ENCODE measurements around the gene TIMM22.

The TIMM22 gene

GRCh38 chr17:1022278-1023024 lies 25.5 kb downstream of the TIMM22 start:
- DNase-seq, result no peak

DNA sequence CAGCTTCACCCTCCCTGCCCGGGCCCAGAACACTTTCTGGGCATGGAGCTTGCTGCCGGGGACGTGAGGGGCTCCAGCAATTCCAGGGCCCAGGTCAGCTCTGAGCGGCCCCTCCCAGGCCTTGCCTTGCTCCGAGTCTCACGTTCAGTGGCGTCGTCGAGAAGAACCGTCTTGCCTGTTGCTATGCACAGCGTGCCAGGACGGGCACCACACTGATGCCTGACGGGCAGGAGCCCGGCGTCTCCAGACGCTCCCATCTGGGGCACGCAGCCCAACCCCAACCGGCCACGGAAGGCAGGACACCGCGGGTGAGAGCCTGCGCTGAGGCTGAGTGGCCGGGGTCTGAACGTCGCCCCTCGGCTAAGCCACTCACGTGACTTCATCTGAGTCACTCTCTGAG lies 27.1 kb downstream of the TIMM22 start:
- no peak for DNase-seq

DNA sequence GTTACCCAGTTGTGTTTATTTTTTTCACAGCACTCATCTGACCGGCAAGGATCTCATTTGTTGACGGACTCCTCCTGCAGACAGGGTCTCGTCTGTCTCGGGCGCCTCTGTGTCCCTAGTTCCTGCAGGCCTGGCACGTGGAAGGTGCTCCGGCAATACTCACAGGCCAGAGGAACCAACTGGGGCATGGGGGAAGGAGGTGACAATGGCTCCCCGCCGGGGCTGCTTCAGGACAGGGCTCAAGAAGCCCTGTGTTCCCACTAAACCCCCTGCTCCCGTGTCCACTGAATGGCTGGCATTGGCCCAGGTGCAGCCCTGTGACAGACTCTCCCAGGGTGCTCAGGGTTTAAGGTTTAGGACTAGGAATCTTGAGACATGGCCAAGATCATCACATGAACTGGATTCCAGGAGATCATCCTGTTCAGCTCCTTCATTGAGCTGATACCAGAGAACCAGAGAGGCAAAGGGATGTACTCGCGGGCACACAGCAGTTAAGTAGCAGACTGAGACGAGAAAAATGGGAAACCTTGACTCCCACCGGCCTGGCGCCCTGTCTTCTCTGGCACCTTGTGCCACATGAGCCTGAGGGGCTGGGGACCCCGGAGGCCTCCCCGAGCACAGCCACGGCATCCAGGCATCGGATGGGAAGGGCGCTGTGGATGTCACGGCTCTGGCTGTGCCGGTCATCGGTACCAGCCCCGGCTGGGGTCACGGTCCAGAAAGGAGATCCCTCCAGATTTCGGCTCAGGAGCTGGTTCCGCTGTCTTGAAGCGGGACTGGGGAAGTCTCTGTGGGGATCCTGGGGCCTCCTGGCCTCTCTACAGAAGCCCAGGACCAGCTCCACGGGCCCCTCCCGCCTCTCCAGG lies 29.0 kb downstream of the TIMM22 start:
- no peak for DNase-seq

GRCh38 chr17:1026599-1026975 lies 29.7 kb downstream of the TIMM22 start:
- DNase-seq, result no peak

DNA sequence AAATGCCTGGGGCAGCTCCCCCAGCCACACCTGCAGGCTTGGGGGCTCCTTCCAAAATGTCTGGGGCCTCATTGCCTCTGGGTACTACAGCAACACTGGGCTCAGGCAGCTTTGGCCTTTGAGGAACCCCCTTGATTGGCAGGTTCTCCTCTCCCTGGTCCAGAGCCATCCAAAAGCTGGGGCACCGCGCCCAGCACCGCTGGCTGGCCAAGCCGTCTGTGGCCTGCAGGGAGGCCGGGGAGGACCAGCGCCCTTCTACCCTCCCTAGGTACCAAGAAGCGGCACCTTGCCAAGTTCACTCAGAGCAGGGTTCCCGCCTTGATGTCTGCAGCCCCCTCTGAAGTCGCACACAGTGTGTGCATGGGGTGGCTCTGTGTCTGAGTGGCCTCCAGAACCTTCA lies 30.1 kb downstream of the TIMM22 start:
- DNase-seq, result no peak

DNA sequence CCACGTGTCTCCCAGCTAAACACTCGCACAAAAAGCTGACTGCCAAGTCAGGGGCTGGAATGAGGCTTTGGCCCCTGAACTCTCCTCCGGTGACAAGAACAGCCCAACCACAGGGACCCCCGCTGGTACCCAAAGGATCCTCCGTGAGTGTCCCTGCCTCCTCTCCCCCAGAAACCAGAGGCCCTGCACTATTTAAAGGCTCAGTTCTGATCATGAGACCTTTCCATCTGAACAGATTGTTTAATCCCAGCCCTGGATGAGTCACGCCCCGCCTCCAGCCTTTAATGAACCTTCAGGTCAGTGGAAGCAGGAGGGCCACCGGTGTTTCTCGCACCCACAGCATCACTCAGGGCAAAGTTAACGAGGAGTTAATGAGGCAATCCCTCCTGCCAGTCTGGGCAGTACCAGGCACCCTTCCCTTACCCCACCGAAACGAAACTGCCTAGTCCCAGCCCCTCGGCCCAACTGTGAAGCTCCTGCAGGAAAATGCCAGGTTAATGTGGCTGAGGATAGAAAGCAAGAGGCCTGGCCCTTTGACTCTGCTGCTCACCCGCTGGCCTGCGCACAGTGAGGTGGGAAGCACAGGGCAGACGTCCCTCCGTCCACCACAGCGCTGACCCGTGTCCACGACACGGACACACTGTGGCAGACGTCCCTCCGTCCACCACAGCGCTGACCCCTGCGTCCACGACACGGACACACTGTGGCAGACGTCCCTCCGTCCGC lies 32.4 kb downstream of the TIMM22 start:
- no peak for DNase-seq

GRCh38 chr17:1029922-1030644 lies 33.2 kb downstream of the TIMM22 start:
- DNase-seq, result no peak

- no peak for DNase-seq
These were observed 34.0 kb downstream of the TIMM22 start for GRCh38 chr17:1030684-1031532.

- DNase-seq, result no peak
These were observed 34.8 kb downstream of the TIMM22 start for GRCh38 chr17:1031711-1032110.

DNA sequence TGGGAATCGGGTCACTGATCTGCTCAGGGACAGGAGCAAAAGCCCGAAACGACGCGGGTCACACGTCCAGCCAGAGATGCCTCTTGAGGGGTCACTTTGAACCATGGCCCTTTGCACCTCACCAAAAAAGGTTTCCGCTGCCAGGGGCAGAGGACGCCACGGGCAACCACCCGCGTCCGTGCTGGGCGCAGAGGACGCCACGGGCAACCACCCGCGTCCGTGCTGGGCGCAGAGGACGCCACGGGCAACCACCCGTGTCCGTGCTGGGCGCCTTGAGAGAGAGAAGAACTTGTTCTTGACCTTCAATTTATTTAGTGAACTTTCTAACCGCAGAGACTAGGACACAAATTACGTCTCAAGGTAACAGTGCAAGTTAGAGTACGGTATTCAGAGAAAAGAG lies 35.5 kb downstream of the TIMM22 start:
- DNase-seq, result no peak

DNA sequence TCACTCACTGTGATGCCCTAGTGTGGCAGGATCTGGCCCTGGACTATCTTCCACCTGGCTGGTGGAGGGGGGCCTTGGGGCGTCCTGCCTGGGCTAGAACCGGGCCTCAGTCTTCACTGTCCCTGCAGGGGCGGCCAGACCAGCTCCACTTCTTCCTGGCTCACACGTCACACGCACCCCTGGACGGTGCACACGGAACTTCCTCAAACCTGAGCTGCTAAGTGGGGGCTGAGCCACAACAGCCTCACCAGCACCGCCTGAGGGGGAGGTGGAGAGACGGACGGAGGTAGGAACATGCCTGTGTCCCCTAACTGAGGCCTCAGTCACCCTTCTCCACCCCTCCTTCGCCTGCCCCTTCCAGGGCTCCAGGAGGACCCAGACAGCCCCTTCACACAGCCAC lies 36.6 kb downstream of the TIMM22 start:
- DNase-seq, result no peak

DNA sequence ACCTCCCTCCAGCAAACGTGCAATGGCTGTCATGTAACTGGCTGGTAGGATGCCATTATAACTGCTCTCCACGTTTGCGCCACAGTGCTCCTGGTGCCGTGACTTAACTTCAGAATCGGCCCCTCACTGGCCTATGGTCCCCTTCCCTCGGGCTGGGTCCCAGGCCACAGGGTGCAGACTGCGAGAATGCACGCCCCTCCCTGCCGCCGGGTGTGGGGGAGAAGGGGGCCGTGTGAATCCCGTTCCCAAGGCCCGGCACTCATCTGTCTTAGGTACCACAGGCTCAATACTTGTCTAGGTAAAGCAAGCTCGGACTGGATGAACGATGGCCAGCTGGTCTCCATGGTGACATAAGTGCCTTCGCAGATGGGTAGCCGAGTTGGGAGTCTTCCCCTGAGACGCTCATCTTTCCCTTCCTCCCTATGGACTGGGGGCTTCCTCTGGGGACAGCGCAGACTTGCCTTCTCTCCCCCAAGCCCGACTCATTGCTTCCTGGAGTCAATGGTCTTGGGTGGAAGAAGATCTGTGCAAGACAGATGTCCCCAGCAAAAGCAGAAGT lies 37.8 kb downstream of the TIMM22 start:
- DNase-seq, result no peak

GRCh38 chr17:1035546-1036170 lies 38.7 kb downstream of the TIMM22 start:
- no peak for DNase-seq

DNA sequence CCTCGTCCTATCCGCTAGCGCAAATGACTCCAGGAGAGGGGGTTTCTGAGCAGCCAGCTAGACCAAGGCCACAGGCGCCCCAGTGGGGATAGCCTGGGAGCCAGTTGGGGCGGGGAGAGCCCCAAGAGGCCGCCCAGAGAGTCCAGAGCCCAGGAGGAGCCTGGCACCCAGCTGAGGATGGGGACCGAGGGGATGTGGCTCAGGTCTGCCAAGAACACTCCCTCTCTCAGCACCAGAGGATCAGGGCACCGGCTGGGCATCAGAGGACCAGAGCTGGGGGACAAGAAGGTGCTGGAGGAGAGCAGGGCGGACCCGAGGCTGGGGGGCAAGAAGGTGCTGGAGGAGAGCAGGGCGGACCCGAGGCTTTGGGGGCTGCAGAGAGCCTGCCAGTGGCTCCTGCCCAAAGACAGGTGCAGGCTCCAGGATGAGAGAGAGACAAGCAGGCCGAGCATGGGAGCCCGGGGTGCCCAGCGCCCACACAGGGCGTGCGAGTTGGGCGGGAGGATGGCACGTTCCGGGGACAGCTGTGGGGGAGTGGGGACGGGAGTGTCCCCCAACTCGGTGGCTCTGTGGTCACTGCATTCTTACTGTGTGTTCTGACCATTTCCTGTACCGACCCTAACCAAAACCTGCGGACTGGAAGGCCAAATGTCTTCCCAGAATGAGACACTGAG lies 39.4 kb downstream of the TIMM22 start:
- DNase-seq, result no peak

GRCh38 chr17:1036845-1037237 lies 39.9 kb downstream of the TIMM22 start:
- DNase-seq, result no peak

- no peak for DNase-seq
These were observed 40.4 kb downstream of the TIMM22 start for GRCh38 chr17:1037238-1037879.

DNA sequence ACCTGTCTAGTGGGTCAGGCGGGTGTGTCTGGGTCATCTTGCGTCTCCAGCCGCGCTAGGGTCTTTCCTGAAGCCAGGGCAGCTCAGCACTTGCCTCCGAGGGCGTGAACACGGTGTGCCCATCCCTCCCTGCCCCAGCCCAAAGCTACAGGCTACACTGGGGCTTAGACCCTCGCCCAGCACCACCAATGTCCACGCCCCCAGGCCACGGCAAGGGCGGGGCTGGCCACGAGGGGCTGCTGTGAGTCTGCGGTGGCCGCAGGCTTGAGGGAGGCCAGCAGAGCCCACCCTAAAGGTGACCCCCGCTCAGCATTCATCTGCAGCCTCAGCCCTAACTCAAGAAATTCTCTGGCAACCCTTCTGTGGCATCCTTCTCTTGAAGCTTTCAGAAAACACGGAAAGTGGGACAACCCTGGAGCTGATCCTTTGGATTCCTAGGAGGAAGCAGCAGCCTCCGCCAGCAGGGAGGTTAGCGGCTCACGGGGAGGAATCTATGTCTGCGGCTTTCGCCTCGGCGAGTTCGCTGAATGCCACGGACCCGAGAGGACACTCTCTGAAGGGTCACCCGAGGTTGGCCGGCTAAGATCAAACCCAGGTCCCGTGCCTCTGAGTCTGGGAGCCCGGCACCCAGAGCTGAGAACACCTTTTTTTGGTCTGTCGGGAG lies 41.7 kb downstream of the TIMM22 start:
- DNase-seq, result no peak

DNA sequence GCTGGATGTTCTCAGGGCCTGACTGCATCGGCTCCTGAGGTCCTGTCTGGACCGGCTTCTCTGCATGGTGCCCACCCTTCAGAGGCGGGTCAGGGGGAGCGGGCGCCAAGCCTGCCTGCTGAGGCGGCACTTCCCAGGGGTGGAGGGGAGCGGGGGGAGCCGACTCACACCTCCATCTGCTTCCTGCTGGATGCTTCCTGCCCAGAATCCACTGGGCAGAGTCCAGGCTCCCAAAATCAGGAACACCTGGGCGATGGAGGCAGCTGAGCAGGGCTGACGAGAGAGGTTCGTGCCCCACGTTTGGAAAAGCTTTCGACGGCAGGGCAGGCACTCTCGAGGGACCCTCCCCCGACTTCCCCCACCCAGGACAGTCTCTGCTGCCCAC lies 42.2 kb downstream of the TIMM22 start:
- no peak for DNase-seq

DNA sequence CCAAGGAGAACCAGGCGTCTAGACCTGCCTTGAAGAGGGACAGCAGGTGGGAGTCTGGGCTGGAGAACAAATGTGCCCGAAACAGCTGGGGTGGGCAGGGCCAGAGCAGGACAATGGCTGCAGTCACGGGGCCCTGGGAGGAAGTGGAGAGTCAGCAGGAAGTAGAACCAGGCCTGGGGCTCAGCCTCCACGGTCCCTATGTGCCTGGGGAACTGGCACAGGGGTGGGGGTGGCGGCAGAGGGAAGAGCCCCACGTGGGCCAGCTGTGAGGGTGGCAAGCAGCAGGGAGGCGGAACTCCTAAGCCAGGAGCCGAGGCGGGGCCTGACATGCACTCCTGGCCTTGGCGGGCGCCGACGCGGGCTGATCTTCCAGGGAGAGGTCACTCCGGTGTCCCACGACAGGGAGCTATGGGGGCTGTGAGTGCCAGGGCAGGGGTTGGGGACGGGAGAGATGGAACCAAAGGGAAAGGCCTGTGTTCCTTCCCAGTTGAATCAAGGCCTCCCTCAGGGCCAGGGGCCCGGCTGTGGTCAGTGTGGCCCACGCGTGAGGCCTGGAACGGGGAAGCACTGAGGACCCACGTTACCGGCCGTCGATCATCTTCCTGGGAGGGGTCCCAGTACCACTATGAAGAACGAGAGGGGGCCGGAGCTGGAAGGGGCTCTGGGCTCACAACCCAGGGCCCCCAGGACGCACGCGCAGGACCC lies 42.7 kb downstream of the TIMM22 start:
- DNase-seq, result no peak

Data from NCI-H187 (cell line).